Body of pancreas (tissue), 4 donors: ENCODE results near the gene AGAP1. TPM values are rescaled to one million over a fixed set of nuclear protein-coding genes. Genes with fewer than 3 reads are reported as not detected.

ENCODE experiments used
- ATAC-seq: fragments of 150-250 bp; one replicate; pipeline ENCODE4 v1.9.1; 2016
- DNase-seq, 4 donors: peaks; one replicate each; pipeline ENCODE4 v3.0.0-alpha.2; 2019
- H3K27ac ChIP-seq, 4 donors: fragments of 200-600 bp; sonication (generic); 1 replicate in 3 of 4; 2 replicates in 1 of 4; pipeline versions ENCODE4 v1.5.1 to v1.6.1; 2016 to 2019; ENCODE audit warnings: mild to moderate bottlenecking in 1 of 4, mixed read lengths in 1 of 4, moderate library complexity in 1 of 4
- H3K27me3 ChIP-seq, 2 donors: fragments of 200-600 bp; sonication (generic); one replicate each; pipeline ENCODE4 v1.6.0; 2016; ENCODE audit warnings: mild to moderate bottlenecking in 1 of 2
- H3K36me3 ChIP-seq, 2 donors: fragments of 200-600 bp; sonication (generic); replicated peaks in 1 of 2; 2 replicates each; pipeline ENCODE4 v1.5.1; 2016; ENCODE audit warnings: low read depth in 2 of 2; ENCODE audit not compliant: insufficient read depth in 1 of 2
- H3K4me1 ChIP-seq: fragments of 200-600 bp; sonication (generic); one replicate; pipeline ENCODE4 v1.6.0; 2016
- H3K4me3 ChIP-seq, 2 donors: fragments of 200-600 bp; sonication (generic); 1 replicate in 1 of 2; 2 replicates in 1 of 2; pipeline ENCODE4 v1.5.1; 2016 to 2019
- H3K9me3 ChIP-seq, 3 donors: fragments of 200-600 bp; sonication (generic); 1 replicate in 2 of 3; 2 replicates in 1 of 3; pipeline ENCODE4 v1.5.1; 2016
- CTCF ChIP-seq, 7 experiments: fragments of 450-650 bp in 4 of 7; fragments of 200-600 bp in 3 of 7; sonication (generic) in 3 of 7; IDR thresholded peaks; one replicate each; pipeline ENCODE4 v1.5.1; 2016 to 2019; ENCODE audit warnings: antibody characterized with exemption in 7 of 7
- POLR2A ChIP-seq, 3 donors: fragments of 450-650 bp; IDR thresholded peaks; one replicate each; pipeline ENCODE4 v1.6.1; 2016; ENCODE audit warnings: antibody characterized with exemption in 3 of 3, mild to moderate bottlenecking in 2 of 3
- WGBS, 2 donors: methylation state at CpG; one replicate each; pipeline ENCODE4 v1.1.5; 2017; 5-methylcytosine and 5-hydroxymethylcytosine counted together
- intact Hi-C: fragments of 100-400 bp; cut with DNase I; formaldehyde crosslinking; loops from one replicate; pipeline ENCODE4 v1.15.1; 2023
- total RNA-seq, 2 donors: library from RNA; depleted of rRNA; stranded (reverse); fragments of >200 nt; gene quantifications; one replicate each; pipeline ENCODE4 v1.1.0, GENCODE V29; 2016

AGAP1 gene
- total RNA-seq, 2 donors from 2014 or later, result 21.3 to 32.6 TPM

GRCh38 chr2:236173036-236173728 lies 679.3 kb downstream of the AGAP1 start:
- Histone ChIP-seq H3K27me3 (peaks cover 0 to 71% of the 10 kb centered on the region in 2 donors), H3K36me3 (no peaks in the 10 kb centered on the region), H3K4me3 (no peak overlapping the region), H3K4me1 (peaks cover 31% of the 10 kb centered on the region), H3K27ac (no peak overlapping the region), H3K9me3 (no peaks in the 10 kb centered on the region)
- TF ChIP-seq POLR2A (IDR thresholded peaks at IDR 0.05) (no peak), CTCF (IDR thresholded peaks at IDR 0.05) (no peak)
- no peak for ATAC-seq
- intact Hi-C loops, result no loop called here
- DNase-seq, result no peak
- 0 to 3% methylated on average over 6 to 61 of the region's 62 CpGs for WGBS, 2 donors

- H3K4me3 ChIP-seq, result no peak overlapping the region
- no peak for TF ChIP-seq CTCF (IDR thresholded peaks at IDR 0.05)
- no peak for TF ChIP-seq POLR2A (IDR thresholded peaks at IDR 0.05)
- ATAC-seq, result no peak
- H3K36me3 ChIP-seq, result no peaks in the 10 kb centered on the region
- no peaks in the 10 kb centered on the region for H3K9me3 ChIP-seq
- intact Hi-C loops, result no loop called here
- H3K4me1 ChIP-seq, result peaks cover 32% of the 10 kb centered on the region
- 3 to 4% methylated on average over 22 to 23 of the region's 23 CpGs for WGBS, 2 donors
- DNase-seq, result no peak
- peaks cover 0 to 71% of the 10 kb centered on the region in 2 donors for H3K27me3 ChIP-seq
- H3K27ac ChIP-seq, result no peak overlapping the region
Observed at GRCh38 chr2:236173729-236174607, 680.1 kb downstream of the AGAP1 start.

- DNase-seq, result no peak
- WGBS, 2 donors, result 32 to 40% methylated on average over 6 of the region's 6 CpGs
Observed at GRCh38 chr2:236175548-236176150, 681.8 kb downstream of the AGAP1 start.

GRCh38 chr2:236176417-236176816 lies 682.6 kb downstream of the AGAP1 start:
- peaks cover 33% of the 10 kb centered on the region for H3K4me1 ChIP-seq
- DNase-seq (no peak), ATAC-seq (no peak)
- no peak overlapping the region for H3K27ac ChIP-seq
- TF ChIP-seq POLR2A (IDR thresholded peaks at IDR 0.05), result no peak
- TF ChIP-seq CTCF (IDR thresholded peaks at IDR 0.05), result peak in 5 of 7 experiments; percentile 12 to 36 (median 24)
- H3K4me3 ChIP-seq, result no peak overlapping the region
- H3K36me3 ChIP-seq, result no peaks in the 10 kb centered on the region
- 6 to 11% methylated on average over 7 of the region's 7 CpGs for WGBS, 2 donors
- intact Hi-C loops, result loop anchor here (5.0 kb wide), 1 partner anchor 409 kb away; no protein-coding TSS in a partner anchor
- no peaks in the 10 kb centered on the region for H3K9me3 ChIP-seq
- peaks cover 0 to 63% of the 10 kb centered on the region in 2 donors for H3K27me3 ChIP-seq

More at GRCh38 chr2:236175548-236176150, 681.8 kb downstream of the AGAP1 start:
- peaks cover 36% of the 10 kb centered on the region for H3K4me1 ChIP-seq
- no peak overlapping the region for H3K4me3 ChIP-seq
- H3K27me3 ChIP-seq, result peaks cover 0 to 68% of the 10 kb centered on the region in 2 donors
- no peak overlapping the region for H3K27ac ChIP-seq
- ATAC-seq, result no peak
- intact Hi-C loops, result loop anchor here (5.0 kb wide), 1 partner anchor 408 kb away; no protein-coding TSS in a partner anchor
- no peaks in the 10 kb centered on the region for H3K9me3 ChIP-seq
- H3K36me3 ChIP-seq, result no peaks in the 10 kb centered on the region
- TF ChIP-seq CTCF (IDR thresholded peaks at IDR 0.05) (no peak), POLR2A (IDR thresholded peaks at IDR 0.05) (no peak)
